Astrocyte (in vitro differentiated cells and primary cell): Measurements from ENCODE around the gene POLD4. TPM values are rescaled to one million over a fixed set of nuclear protein-coding genes. Genes with fewer than 3 reads are reported as not detected.

Experiments
- DNase-seq: peaks from one replicate; pipeline ENCODE4 v3.0.0-alpha.2; 2010; ENCODE audit warnings: low read depth
- FAIRE-seq: peaks from 2 replicates; lab custom pipeline; 2011; peaks lifted over from hg19 to GRCh38; lab: Jason Lieb, UNC
- H2AFZ ChIP-seq: 2 replicates; pipeline ENCODE4 v1.6.0; 2012; ENCODE audit warnings: low read depth, low read length, inconsistent platforms
- H3K27ac ChIP-seq: 2 replicates; pipeline ENCODE4 v1.5.1; 2011; ENCODE audit warnings: low read depth, low read length, inconsistent platforms
- H3K27me3 ChIP-seq: 2 replicates; pipeline ENCODE4 v1.6.0; 2011; ENCODE audit warnings: low read length, inconsistent platforms; ENCODE audit not compliant: insufficient read depth
- H3K36me3 ChIP-seq: 2 replicates; pipeline ENCODE4 v1.5.1; 2011; ENCODE audit warnings: low read length, inconsistent platforms; ENCODE audit not compliant: insufficient read depth
- H3K4me1 ChIP-seq: 2 replicates; pipeline ENCODE4 v1.5.1; 2011; ENCODE audit warnings: low read length, inconsistent platforms; ENCODE audit not compliant: insufficient read depth
- H3K4me2 ChIP-seq: 2 replicates; pipeline ENCODE4 v1.6.0; 2012; ENCODE audit warnings: low read length, inconsistent platforms
- H3K4me3 ChIP-seq: 2 replicates; pipeline ENCODE4 v1.5.1; 2011; ENCODE audit warnings: low read depth, mild to moderate bottlenecking, low read length, inconsistent platforms; ENCODE audit not compliant: insufficient read depth
- H3K79me2 ChIP-seq: 2 replicates; pipeline ENCODE4 v1.6.0; 2012; ENCODE audit warnings: mild to moderate bottlenecking, low read length, inconsistent platforms; ENCODE audit not compliant: insufficient read depth
- H3K9ac ChIP-seq: 2 replicates; pipeline ENCODE4 v1.6.0; 2012; ENCODE audit warnings: mild to moderate bottlenecking, low read length, inconsistent platforms
- H3K9me3 ChIP-seq: 2 replicates; pipeline ENCODE4 v1.5.1; 2012; ENCODE audit warnings: low read depth, mild to moderate bottlenecking, low read length, inconsistent platforms; ENCODE audit not compliant: insufficient read depth
- H4K20me1 ChIP-seq: 2 replicates; pipeline ENCODE4 v1.6.0; 2012; ENCODE audit warnings: low read length, inconsistent platforms; ENCODE audit not compliant: insufficient read depth
- H3K27ac Mint-ChIP-seq: one replicate; pipeline ENCODE4 v1.8.0; 2021; ENCODE audit warnings: mild to moderate bottlenecking, mixed read lengths; ENCODE audit not compliant: unreplicated experiment
- H3K27me3 Mint-ChIP-seq: one replicate; pipeline ENCODE4 v1.8.0; 2021; ENCODE audit warnings: low read depth, mixed read lengths; ENCODE audit not compliant: unreplicated experiment
- H3K36me3 Mint-ChIP-seq: one replicate; pipeline ENCODE4 v1.8.0; 2021; ENCODE audit warnings: low read depth, mixed read lengths; ENCODE audit not compliant: unreplicated experiment
- H3K4me1 Mint-ChIP-seq: one replicate; pipeline ENCODE4 v1.8.0; 2021; ENCODE audit warnings: low read depth, mixed read lengths; ENCODE audit not compliant: unreplicated experiment
- H3K4me3 Mint-ChIP-seq: one replicate; pipeline ENCODE4 v1.8.0; 2021; ENCODE audit warnings: mild to moderate bottlenecking, moderate library complexity, mixed read lengths; ENCODE audit not compliant: unreplicated experiment
- H3K9me3 Mint-ChIP-seq: one replicate; pipeline ENCODE4 v1.8.0; 2021; ENCODE audit warnings: mild to moderate bottlenecking, mixed read lengths; ENCODE audit not compliant: unreplicated experiment
- CTCF ChIP-seq: IDR thresholded peaks from 2 replicates; pipeline ENCODE4 v1.5.1; 2011; ENCODE audit warnings: low read depth, mild to moderate bottlenecking, inconsistent platforms, low read length, moderate library complexity; ENCODE audit not compliant: insufficient read depth
- EZH2 ChIP-seq: IDR thresholded peaks from 2 replicates; pipeline ENCODE4 v1.6.1; 2012; ENCODE audit warnings: mild to moderate bottlenecking, low read length, inconsistent platforms; ENCODE audit not compliant: insufficient read depth
- total RNA-seq: library from RNA; stranded (reverse); gene quantifications from 2 replicates; pipeline ENCODE4 v1.2.1, GENCODE V29; 2021

The POLD4 gene
- total RNA-seq, 1 donor from 2014 or later: 53.5 TPM

- H4K20me1 ChIP-seq: no peaks in the 10 kb centered on the region
- no peak overlapping the region for H2AFZ ChIP-seq
- no peak for FAIRE-seq
- no peak overlapping the region for H3K27ac ChIP-seq
- peaks cover 6% of the 10 kb centered on the region for H3K27me3 Mint-ChIP-seq
- no peak for DNase-seq
- no peaks in the 10 kb centered on the region for H3K36me3 ChIP-seq
- TF ChIP-seq CTCF (no peak), EZH2 (no peak)
- H3K4me3 Mint-ChIP-seq: no peak overlapping the region
- H3K36me3 Mint-ChIP-seq: no peaks in the 10 kb centered on the region
- no peak overlapping the region for H3K27ac Mint-ChIP-seq
- H3K4me2 ChIP-seq: no peak overlapping the region
- H3K4me1 ChIP-seq: peaks cover 25% of the 10 kb centered on the region
- H3K4me3 ChIP-seq: no peak overlapping the region
- H3K79me2 ChIP-seq: no peaks in the 10 kb centered on the region
- peaks cover 3% of the 10 kb centered on the region for H3K27me3 ChIP-seq
- peaks cover 22% of the 10 kb centered on the region for H3K4me1 Mint-ChIP-seq
- no peak overlapping the region for H3K9ac ChIP-seq
- H3K9me3 ChIP-seq: no peaks in the 10 kb centered on the region
- H3K9me3 Mint-ChIP-seq: no peaks in the 10 kb centered on the region
Measured at GRCh38 chr11:67381244-67381972, 28.1 kb upstream of the POLD4 start.

GRCh38 chr11:67379061-67380058 is 26.0 kb upstream of the POLD4 start:
- no peaks in the 10 kb centered on the region for H3K9me3 Mint-ChIP-seq
- no peak for DNase-seq
- no peak overlapping the region for H3K27ac Mint-ChIP-seq
- Histone ChIP-seq H3K4me2 (peak overlapping the region; percentile 21), H3K79me2 (no peaks in the 10 kb centered on the region), H3K27ac (no peak overlapping the region), H3K4me1 (peaks cover 32% of the 10 kb centered on the region), H3K27me3 (no peaks in the 10 kb centered on the region), H4K20me1 (no peaks in the 10 kb centered on the region), H3K36me3 (no peaks in the 10 kb centered on the region), H2AFZ (peak overlapping the region; percentile 62), H3K4me3 (no peak overlapping the region), H3K9me3 (no peaks in the 10 kb centered on the region), H3K9ac (peak overlapping the region; percentile 2)
- H3K36me3 Mint-ChIP-seq: no peaks in the 10 kb centered on the region
- peaks cover 6% of the 10 kb centered on the region for H3K27me3 Mint-ChIP-seq
- TF ChIP-seq EZH2: no peak
- TF ChIP-seq CTCF: no peak
- no peak for FAIRE-seq
- peaks cover 15% of the 10 kb centered on the region for H3K4me1 Mint-ChIP-seq
- H3K4me3 Mint-ChIP-seq: peak overlapping the region; percentile 23
